Measurements from ENCODE around the gene MKNK1. TPM values are rescaled to one million over a fixed set of nuclear protein-coding genes. Genes with fewer than 3 reads are reported as not detected.

The MKNK1 gene
- total RNA-seq, 1 donor from 2014 or later: 115 TPM

DNA sequence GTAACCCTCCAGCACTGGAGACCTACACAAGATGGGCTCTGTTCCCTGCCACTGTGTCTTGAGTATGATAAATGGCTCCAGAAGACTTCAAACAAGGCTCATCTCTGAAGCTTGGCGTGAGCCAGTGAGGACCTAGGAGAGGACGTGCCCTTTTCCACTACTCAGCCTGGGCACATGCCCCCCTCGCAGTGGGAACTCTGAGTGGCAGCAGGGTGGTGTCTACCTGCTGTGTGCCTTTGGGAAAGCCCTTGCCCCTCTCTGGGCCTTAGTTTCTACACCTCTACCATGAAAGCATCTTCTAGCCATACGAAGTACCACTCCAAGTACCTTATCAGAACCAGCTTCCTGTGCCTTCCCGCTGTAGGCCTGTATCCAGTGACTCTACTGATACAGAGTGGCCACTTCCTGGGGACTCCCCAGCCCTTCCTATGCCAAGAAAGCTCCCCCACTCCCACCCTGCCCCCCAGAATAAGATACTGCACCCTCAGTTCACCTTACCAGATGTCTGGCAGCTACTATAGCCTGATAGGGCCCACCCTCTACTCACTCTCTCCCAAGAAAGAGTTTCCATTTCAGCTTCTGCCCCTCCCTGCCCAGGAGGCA is 15.7 kb upstream of the MKNK1 start:
- intact Hi-C loops (cut with micrococcal nuclease): loop anchor here (5.0 kb wide), 1 partner anchor 87 kb away; no protein-coding TSS in a partner anchor

DNA sequence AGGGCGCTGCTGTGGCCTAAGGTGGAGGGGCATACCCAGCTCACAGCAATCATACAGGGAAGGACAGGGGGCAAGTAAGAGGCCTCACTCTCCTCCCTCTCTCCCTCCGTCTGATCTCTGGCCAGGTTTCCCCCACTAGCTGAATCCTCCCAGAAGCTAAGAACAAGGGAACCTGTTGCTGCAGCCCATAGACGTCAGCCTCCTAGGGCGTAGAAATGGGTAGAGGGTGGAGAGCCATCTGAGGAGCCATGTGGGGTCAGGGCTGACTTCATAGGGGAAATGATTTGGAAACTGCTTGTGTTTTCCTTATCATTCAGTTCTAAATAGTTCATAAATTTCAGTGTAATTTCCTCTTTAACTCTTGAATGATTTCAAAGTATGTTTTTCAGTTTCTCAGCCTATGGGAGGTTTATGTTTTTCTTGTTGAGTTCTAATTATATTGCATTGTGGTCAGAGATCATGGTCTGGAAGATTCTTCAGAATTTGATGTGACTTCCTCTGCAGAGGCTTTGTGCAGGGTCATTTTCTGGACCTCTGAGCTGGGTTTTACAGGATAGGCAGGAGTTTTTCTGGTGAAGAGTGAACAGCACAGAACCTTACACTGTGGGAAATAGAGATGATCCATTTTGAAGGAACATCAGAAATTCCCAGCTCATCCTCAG is 14.8 kb upstream of the MKNK1 start:
- intact Hi-C loops (cut with micrococcal nuclease): loop anchor here (5.0 kb wide), 1 partner anchor 87 kb away; no protein-coding TSS in a partner anchor

DNA sequence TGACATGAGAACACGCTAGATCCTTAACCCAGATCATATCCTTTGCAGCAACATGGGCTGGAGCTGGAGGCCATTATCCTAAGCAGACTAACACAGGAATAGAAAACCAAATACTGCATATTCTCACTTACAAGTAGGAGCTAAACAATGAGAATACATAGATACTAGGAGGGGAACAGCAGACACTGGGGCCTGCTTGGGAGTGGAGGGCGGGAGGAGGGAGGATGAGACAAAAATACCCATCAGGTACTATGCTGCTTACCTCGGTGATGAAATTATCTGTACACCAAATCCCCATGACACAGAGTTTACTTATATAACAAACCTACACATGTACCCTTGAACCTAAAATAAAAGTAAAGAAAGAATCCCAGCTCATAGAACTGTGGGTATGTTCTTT is 13.8 kb upstream of the MKNK1 start:
- intact Hi-C loops (cut with micrococcal nuclease): loop anchor here (2.0 to 5.0 kb wide), 2 partner anchors 57 to 86 kb away; no protein-coding TSS in a partner anchor

DNA sequence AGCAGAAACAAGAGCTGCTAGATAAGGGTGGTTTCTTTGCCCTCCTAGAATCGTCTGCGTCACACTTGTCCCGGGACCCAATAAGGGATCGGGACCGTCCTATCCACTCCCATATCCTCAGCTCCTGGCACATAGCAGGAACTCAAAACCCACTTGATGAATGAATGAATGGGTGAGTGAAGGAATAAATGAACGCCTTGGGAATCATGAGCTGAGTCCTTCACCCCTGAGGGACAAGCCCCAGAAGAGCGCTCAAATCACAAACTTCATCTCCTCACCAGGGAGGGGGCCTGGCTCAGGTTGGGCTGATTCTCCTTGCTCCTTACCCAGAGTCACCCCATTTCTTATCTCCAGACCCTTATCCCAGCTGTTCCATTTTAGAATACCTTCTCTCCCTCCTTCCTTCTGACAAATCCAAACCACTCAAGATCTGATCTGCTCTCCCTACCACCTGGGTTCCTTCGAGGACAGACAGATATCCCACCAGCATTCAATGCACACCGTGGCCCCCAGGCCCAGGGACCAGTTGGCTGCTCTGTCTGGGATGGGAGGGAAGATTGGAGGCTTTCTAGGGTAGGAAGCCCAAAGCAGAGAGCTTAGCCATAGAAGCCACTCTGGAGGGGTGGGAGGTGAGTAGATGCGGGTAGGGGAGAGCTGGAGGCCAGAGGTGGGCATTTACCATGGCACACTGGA is 13.2 kb upstream of the MKNK1 start:
- intact Hi-C loops (cut with micrococcal nuclease): loop anchor here (2.0 to 5.0 kb wide), 2 partner anchors 58 to 85 kb away; no protein-coding TSS in a partner anchor

- intact Hi-C loops (cut with micrococcal nuclease): loop anchor here (1.0 to 5.0 kb wide), 6 partner anchors 12 to 103 kb away; partner anchors contain the start of genes ATPAF1, EFCAB14 and MKNK1
These were observed 12.4 kb upstream of the MKNK1 start, which contains the start of gene MOB3C for GRCh38 chr1:46616277-46617107. TSS of gene MOB3C (minus strand) at chr1:46616811. CDS start at chr1:46613321, 3,490 bp downstream.

DNA sequence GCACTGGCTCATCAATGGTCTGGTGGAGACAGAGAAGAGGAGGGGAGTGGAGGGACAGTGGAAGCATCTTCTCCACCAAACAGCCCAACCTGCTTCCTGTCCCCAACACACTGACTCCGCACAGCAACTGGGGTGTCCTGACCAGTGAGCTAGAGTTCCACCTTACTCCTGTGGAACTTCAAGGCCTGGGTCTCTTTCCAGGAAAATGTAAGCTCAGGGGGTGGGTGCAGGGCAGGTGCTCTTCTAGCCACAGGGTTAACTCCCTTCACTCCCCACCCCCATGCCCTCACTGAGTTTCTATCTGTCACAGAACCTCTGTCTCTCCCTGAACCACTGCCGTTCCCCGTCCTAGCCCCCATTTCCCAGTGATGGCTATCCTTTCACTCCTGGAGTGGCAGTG is 11.7 kb upstream of the MKNK1 start:
- intact Hi-C loops (cut with micrococcal nuclease): loop anchor here (1.0 to 5.0 kb wide), 6 partner anchors 11 to 104 kb away; partner anchors contain the start of genes ATPAF1, EFCAB14 and MKNK1

GRCh38 chr1:46615088-46615487 is 11.0 kb upstream of the MKNK1 start:
- intact Hi-C loops (cut with micrococcal nuclease): loop anchor here (5.0 kb wide), 1 partner anchor 83 kb away; no protein-coding TSS in a partner anchor

DNA sequence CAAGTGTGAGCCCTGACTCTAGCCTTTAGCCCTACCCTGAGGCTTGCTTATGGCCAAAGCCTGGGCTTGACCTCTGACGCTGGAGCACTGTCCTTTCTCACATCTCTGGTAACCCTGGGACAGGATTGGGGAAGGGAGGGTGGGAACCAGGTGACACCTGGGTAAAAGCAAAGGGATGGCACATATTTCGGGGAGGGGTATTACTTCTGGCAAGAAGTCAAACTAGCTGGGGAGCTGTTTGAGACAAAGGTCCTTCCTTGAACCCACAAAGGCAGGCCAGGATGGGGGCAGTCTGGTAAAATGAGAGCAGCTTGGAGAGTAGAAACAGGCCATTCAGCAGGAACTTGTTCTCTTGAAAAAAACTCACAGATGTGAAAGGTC is 10.5 kb upstream of the MKNK1 start:
- intact Hi-C loops (cut with micrococcal nuclease): no loop called here

- intact Hi-C loops (cut with micrococcal nuclease): no loop called here
These were observed 9.9 kb upstream of the MKNK1 start for GRCh38 chr1:46613661-46614603.

DNA sequence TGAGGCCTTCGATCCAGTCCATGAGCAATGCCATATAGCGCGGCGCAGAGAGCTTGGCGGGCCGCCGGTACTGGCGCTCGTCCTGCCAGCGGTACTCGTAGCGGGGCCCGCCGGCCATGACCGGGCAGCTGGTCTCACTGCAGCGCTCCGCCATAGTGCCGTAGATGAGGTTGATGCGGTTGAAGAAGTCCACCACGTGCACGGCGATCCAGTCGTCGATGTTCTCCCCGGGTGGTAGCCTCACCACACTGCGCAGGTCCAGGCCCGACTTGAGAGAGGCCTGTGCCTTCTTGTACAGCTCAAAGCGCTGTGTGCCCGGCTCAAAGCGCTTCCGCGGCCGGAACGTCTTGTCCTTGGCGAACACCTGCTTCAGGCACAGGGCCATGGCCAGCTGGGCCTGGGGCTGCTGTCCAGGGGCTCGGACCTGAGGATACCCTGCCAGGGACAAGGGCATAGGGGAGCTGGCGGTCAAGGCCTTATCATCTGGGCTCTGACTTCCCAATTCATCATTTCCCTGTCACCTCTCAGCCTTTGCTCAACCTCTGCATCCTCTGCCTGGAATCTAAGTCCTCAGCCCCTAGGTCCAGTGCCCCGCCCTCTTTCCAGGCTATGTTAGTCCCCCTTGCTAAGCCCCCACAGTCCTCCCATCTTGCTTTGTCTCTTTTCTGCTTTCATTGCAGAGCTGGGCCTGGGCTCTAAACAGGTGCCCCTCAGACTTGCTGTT is 9.0 kb upstream of the MKNK1 start:
- intact Hi-C loops (cut with micrococcal nuclease): no loop called here

- intact Hi-C loops (cut with micrococcal nuclease): no loop called here
These were observed 7.7 kb upstream of the MKNK1 start for GRCh38 chr1:46611691-46612221.

GRCh38 chr1:46607345-46608130 is 3.5 kb upstream of the MKNK1 start:
- intact Hi-C loops (cut with micrococcal nuclease): loop anchor here (10.0 kb wide), 1 partner anchor 263 kb away; the partner anchor contains the start of gene NSUN4

GRCh38 chr1:46606255-46606965 is 2.3 kb upstream of the MKNK1 start:
- intact Hi-C loops (cut with micrococcal nuclease): loop anchor here (10.0 kb wide), 1 partner anchor 262 kb away; the partner anchor contains the start of gene NSUN4

GRCh38 chr1:46605232-46605631 is 1.2 kb upstream of the MKNK1 start:
- intact Hi-C loops (cut with micrococcal nuclease): loop anchor here (2.0 to 10.0 kb wide), 3 partner anchors 72 to 918 kb away; partner anchors contain the start of genes GPBP1L1 and NSUN4

DNA sequence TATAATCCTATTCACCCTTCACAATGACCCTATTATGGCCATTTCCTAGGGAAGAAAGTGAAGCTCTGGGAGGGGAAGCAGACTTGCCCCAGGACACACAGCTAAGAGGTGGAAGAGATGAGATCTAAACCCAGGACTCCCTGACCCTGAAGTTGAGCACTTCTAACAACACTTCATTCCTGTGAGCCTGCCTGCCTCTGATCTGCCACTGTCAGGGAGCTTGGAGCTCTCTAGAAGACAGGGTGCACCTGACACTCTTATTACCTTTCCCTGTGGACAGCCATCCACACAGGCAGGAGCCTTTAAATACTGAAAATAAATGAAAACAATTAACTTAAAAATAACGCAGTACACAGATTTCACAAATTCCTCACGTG is 599 bp downstream of the MKNK1 start:
- intact Hi-C loops (cut with micrococcal nuclease): loop anchor here (5.0 to 10.0 kb wide), 4 partner anchors 56 to 1869 kb away; partner anchors contain the start of genes LRRC41, NSUN4, SPATA6 and UQCRH

- intact Hi-C loops (cut with micrococcal nuclease): loop anchor here (5.0 to 10.0 kb wide), 4 partner anchors 54 to 1871 kb away; partner anchors contain the start of genes LRRC41, NSUN4, SPATA6 and UQCRH
These were observed 2.6 kb downstream of the MKNK1 start for GRCh38 chr1:46601257-46602007.
